Heart left ventricle (tissue), 13 donors: ENCODE results near the gene MOGAT1.

Experiments used
- CTCF ChIP-seq, 12 donors: fragments of 200-600 bp; sonication (generic) in 4 of 12; IDR thresholded peaks; one replicate each; pipeline versions ENCODE4 v1.5.0 to v1.8.0; 2018 to 2022; ENCODE audit warnings: antibody characterized with exemption in 12 of 12, mild to moderate bottlenecking in 5 of 12
- POLR2A ChIP-seq, 2 donors: fragments of 450-650 bp; IDR thresholded peaks; one replicate each; pipeline ENCODE4 v1.6.1; 2017; ENCODE audit warnings: antibody characterized with exemption in 2 of 2, mild to moderate bottlenecking in 2 of 2, moderate library complexity in 2 of 2
- donor health status: ischemic (EF 13 %, LVEDD 7.1; RV severe dilation, severe dysfunction).
- donor health status: DM: no; HTN: yes; CAD: no.
- donor health status: DM: no; HTN: no; CAD: no.
- donor health status: ischemic (EF 25% LVEDD 6.9; RV normal size, moderate dysfunction).
- donor health status: ischemic (EF 25% LVEDD 5.7; RV mildly dilated, moderate dysfunction).
- donor health status: ischemic (EF 35%, LVEDD 5.7; RV mildly dilated, moderate dysfunction).
- donor health status: nonischemic (EF 11% LVEDD 7.7; RV severe dilation, severe dysfunction).
- donor health status: DM: yes; HTN: yes; CAD: no.
- donor health status: PGD.
- donor health status: ischemic (EF 29% LVEDD 5.4; RV normal size, mild dysfunction).
- donor health status: nonischemic (EF 23%, LVEDD 6.1; RV moderate dilation, normal function).

GRCh38 chr2:222635295-222635694, 36.2 kb upstream of the MOGAT1 start:
- no peak for TF ChIP-seq CTCF (IDR thresholded peaks at IDR 0.05)
- TF ChIP-seq POLR2A (IDR thresholded peaks at IDR 0.05) = no peak
